Gastroesophageal sphincter (tissue), 4 donors: ENCODE results near the gene LRP1B. TPM values are rescaled to one million over a fixed set of nuclear protein-coding genes. Genes with fewer than 3 reads are reported as not detected.

Source experiments
- ATAC-seq: fragments of 150-250 bp; one replicate; pipeline ENCODE4 v1.9.1; 2016; ENCODE audit warnings: mild to moderate bottlenecking, moderate library complexity
- H3K27ac ChIP-seq, 4 donors: fragments of 200-600 bp; sonication (generic) in 3 of 4; 1 replicate in 3 of 4; 2 replicates in 1 of 4; pipeline ENCODE4 v1.5.1; 2016 to 2019
- H3K27me3 ChIP-seq: fragments of 200-600 bp; sonication (generic); one replicate; pipeline ENCODE4 v1.5.1; 2019
- H3K36me3 ChIP-seq, 2 donors: fragments of 200-600 bp; sonication (generic); one replicate each; pipeline ENCODE4 v1.5.1; 2019; ENCODE audit warnings: control low read depth in 1 of 2
- H3K4me1 ChIP-seq, 3 donors: fragments of 200-600 bp; sonication (generic); 1 replicate in 2 of 3; 2 replicates in 1 of 3; pipeline ENCODE4 v1.5.1; 2016 to 2019; ENCODE audit warnings: control low read depth in 2 of 3
- H3K4me3 ChIP-seq, 2 donors: fragments of 200-600 bp; sonication (generic); one replicate each; pipeline ENCODE4 v1.5.1; 2019; ENCODE audit warnings: mild to moderate bottlenecking in 1 of 2, moderate library complexity in 1 of 2
- H3K9me3 ChIP-seq, 3 donors: fragments of 200-600 bp; sonication (generic); one replicate each; pipeline ENCODE4 v1.5.1; 2017 to 2019; ENCODE audit warnings: control low read depth in 2 of 3
- CTCF ChIP-seq, 4 experiments: fragments of 200-600 bp in 2 of 4; fragments of 450-650 bp in 2 of 4; sonication (generic) in 1 of 4; IDR thresholded peaks; one replicate each; pipeline ENCODE4 v1.5.1; 2017 to 2019; ENCODE audit warnings: antibody characterized with exemption in 4 of 4, mild to moderate bottlenecking in 2 of 4, moderate library complexity in 2 of 4
- EP300 ChIP-seq: sonication (generic); formaldehyde crosslinking; IDR thresholded peaks from one replicate; pipeline ENCODE4 v1.6.1; 2017; ENCODE audit warnings: antibody characterized with exemption, mild to moderate bottlenecking
- POLR2A ChIP-seq, 2 donors: fragments of 450-650 bp; IDR thresholded peaks; one replicate each; pipeline ENCODE4 v1.6.1; 2017; ENCODE audit warnings: antibody characterized with exemption in 2 of 2, mild to moderate bottlenecking in 2 of 2, moderate library complexity in 1 of 2
- POLR2AphosphoS5 ChIP-seq: sonication (generic); formaldehyde crosslinking; IDR thresholded peaks from one replicate; pipeline ENCODE4 v1.6.1; 2017; ENCODE audit warnings: antibody characterized with exemption
- WGBS, 2 donors: methylation state at CpG; one replicate each; pipeline ENCODE4 v1.1.5; 2018; ENCODE audit warnings: low coverage in 1 of 2; 5-methylcytosine and 5-hydroxymethylcytosine counted together
- total RNA-seq, 4 donors: library from RNA; depleted of rRNA; stranded (reverse); fragments of >200 nt; gene quantifications; one replicate each; pipeline ENCODE4 v1.1.0, GENCODE V29; 2016

LRP1B gene
- total RNA-seq, 4 donors from 2014 or later: 0.27 to 20.7 (median 3.2) TPM

GRCh38 chr2:140308706-140309105 lies 1822.1 kb downstream of the LRP1B start:
- no peaks in the 10 kb centered on the region for H3K9me3 ChIP-seq
- H3K27me3 ChIP-seq: no peaks in the 10 kb centered on the region
- TF ChIP-seq POLR2AphosphoS5: no peak
- TF ChIP-seq EP300: no peak
- TF ChIP-seq CTCF (IDR thresholded peaks at IDR 0.05): no peak
- TF ChIP-seq POLR2A (IDR thresholded peaks at IDR 0.05): no peak
- ATAC-seq: no peak
- H3K4me3 ChIP-seq: no peak overlapping the region
- H3K4me1 ChIP-seq: no peaks in the 10 kb centered on the region
- H3K27ac ChIP-seq: no peak overlapping the region
- H3K36me3 ChIP-seq: no peaks in the 10 kb centered on the region

GRCh38 chr2:140307532-140307931 lies 1823.3 kb downstream of the LRP1B start:
- no peak for ATAC-seq
- no peaks in the 10 kb centered on the region for H3K27me3 ChIP-seq
- no peaks in the 10 kb centered on the region for H3K9me3 ChIP-seq
- no peak overlapping the region for H3K4me3 ChIP-seq
- TF ChIP-seq EP300: no peak
- TF ChIP-seq POLR2AphosphoS5: no peak
- TF ChIP-seq POLR2A (IDR thresholded peaks at IDR 0.05): no peak
- TF ChIP-seq CTCF (IDR thresholded peaks at IDR 0.05): no peak
- H3K36me3 ChIP-seq: no peaks in the 10 kb centered on the region
- no peaks in the 10 kb centered on the region for H3K4me1 ChIP-seq
- no peak overlapping the region for H3K27ac ChIP-seq

GRCh38 chr2:140295767-140296166 lies 1835.0 kb downstream of the LRP1B start:
- H3K27me3 ChIP-seq: no peaks in the 10 kb centered on the region
- no peak overlapping the region for H3K27ac ChIP-seq
- no peaks in the 10 kb centered on the region for H3K9me3 ChIP-seq
- no peak for TF ChIP-seq POLR2AphosphoS5
- no peak for TF ChIP-seq EP300
- no peak for TF ChIP-seq POLR2A (IDR thresholded peaks at IDR 0.05)
- TF ChIP-seq CTCF (IDR thresholded peaks at IDR 0.05): no peak
- no peak overlapping the region for H3K4me3 ChIP-seq
- ATAC-seq: no peak
- no peaks in the 10 kb centered on the region for H3K36me3 ChIP-seq
- WGBS, 2 donors: 82 to 94% methylated on average over 1 of the region's 1 CpG
- no peaks in the 10 kb centered on the region for H3K4me1 ChIP-seq

- Histone ChIP-seq H3K27ac (no peak overlapping the region), H3K4me1 (no peaks in the 10 kb centered on the region), H3K4me3 (no peak overlapping the region), H3K9me3 (no peaks in the 10 kb centered on the region), H3K36me3 (no peaks in the 10 kb centered on the region), H3K27me3 (no peaks in the 10 kb centered on the region)
- ATAC-seq: no peak
- TF ChIP-seq POLR2A (IDR thresholded peaks at IDR 0.05) (no peak), POLR2AphosphoS5 (no peak), CTCF (IDR thresholded peaks at IDR 0.05) (no peak), EP300 (no peak)
These were observed 1842.1 kb downstream of the LRP1B start for GRCh38 chr2:140288726-140289125.

GRCh38 chr2:140288213-140288612 lies 1842.6 kb downstream of the LRP1B start:
- H3K4me1 ChIP-seq: no peaks in the 10 kb centered on the region
- no peak for ATAC-seq
- H3K27ac ChIP-seq: no peak overlapping the region
- no peaks in the 10 kb centered on the region for H3K36me3 ChIP-seq
- no peak for TF ChIP-seq POLR2A (IDR thresholded peaks at IDR 0.05)
- TF ChIP-seq POLR2AphosphoS5: no peak
- TF ChIP-seq EP300: no peak
- no peak for TF ChIP-seq CTCF (IDR thresholded peaks at IDR 0.05)
- no peaks in the 10 kb centered on the region for H3K9me3 ChIP-seq
- WGBS, 2 donors: 45 to 58% methylated on average over 2 of the region's 2 CpGs
- H3K4me3 ChIP-seq: no peak overlapping the region
- H3K27me3 ChIP-seq: no peaks in the 10 kb centered on the region
